GM12878 (cell line): ENCODE data around the gene SPRTN. TPM values are rescaled to one million over a fixed set of nuclear protein-coding genes. Genes with fewer than 3 reads are reported as not detected.

Experiments
- ATAC-seq: fragments of 200-7000 bp; cut with Tn5 transposase; 3 replicates; pipeline ENCODE4 v1.9.1; 2020; ENCODE audit warnings: mild to moderate bottlenecking, moderate library complexity
- BruUV-seq: library from RNA; stranded (reverse); fragments of 400-500 nt; replicated peaks from 2 replicates; lab custom pipeline; 2021; lab: Mats Ljungman, UMichigan
- CTCF ChIA-PET: fragments of 300-600 bp; sonication (Branson Sonifier 250); formaldehyde crosslinking; extraction: SDS; loops from one replicate; lab custom pipeline; 2021; ENCODE audit warnings: inconsistent platforms; lab: Yijun Ruan, JAX
- POLR2A ChIA-PET: fragments of 350-600 bp; formaldehyde crosslinking; extraction: SDS; loops from one replicate; lab custom pipeline; 2021; ENCODE audit warnings: inconsistent platforms; lab: Charles Lee
- RAD21 ChIA-PET: fragments of 300-600 bp; sonication (Branson Sonifier 250); formaldehyde crosslinking; loops from one replicate; lab custom pipeline; 2023; ENCODE audit warnings: antibody characterized with exemption; ENCODE audit not compliant: unreplicated experiment; lab: Charles Lee
- SMC1A ChIA-PET: fragments of 300-600 bp; sonication (Branson Sonifier 250); formaldehyde crosslinking; loops from one replicate; lab custom pipeline; 2023; ENCODE audit not compliant: unreplicated experiment, uncharacterized antibody; lab: Charles Lee
- DNase-seq: peaks from one replicate; pipeline ENCODE4 v3.0.0-alpha.2; 2011; ENCODE audit warnings: low read depth, low spot score
- FAIRE-seq: peaks from 3 replicates; lab custom pipeline; 2011; peaks lifted over from hg19 to GRCh38; lab: Jason Lieb, UNC
- H2AFZ ChIP-seq: 2 replicates; pipeline ENCODE4 v1.6.0; 2011; ENCODE audit warnings: low read depth, low read length, control low read depth; ENCODE audit not compliant: control insufficient read depth
- H3K27ac ChIP-seq: 2 replicates; pipeline ENCODE4 v1.5.1; 2011; ENCODE audit warnings: control low read depth; ENCODE audit not compliant: control insufficient read depth, insufficient read depth
- H3K27me3 ChIP-seq, 2 experiments: replicated peaks in 1 of 2; 2 replicates each; pipeline versions ENCODE4 v1.6.0 to v1.6.1; 2011; ENCODE audit warnings: low read length in 1 of 2; ENCODE audit not compliant: control insufficient read depth in 2 of 2, insufficient read depth in 2 of 2
- H3K36me3 ChIP-seq, 2 experiments: 2 replicates each; pipeline ENCODE4 v1.5.1; 2011; ENCODE audit warnings: low read length in 1 of 2; ENCODE audit not compliant: control insufficient read depth in 2 of 2, insufficient read depth in 2 of 2
- H3K4me1 ChIP-seq: 2 replicates; pipeline ENCODE4 v1.6.1; 2011; ENCODE audit warnings: mild to moderate bottlenecking, low read length, moderate library complexity, mixed read lengths; ENCODE audit not compliant: control insufficient read depth, insufficient read depth
- H3K4me2 ChIP-seq: 2 replicates; pipeline ENCODE4 v1.6.0; 2011; ENCODE audit warnings: control low read depth; ENCODE audit not compliant: control insufficient read depth, insufficient read depth
- H3K4me3 ChIP-seq: fragments of 200-600 bp; sonication (generic); 2 replicates; pipeline ENCODE4 v1.5.1; 2016
- H3K79me2 ChIP-seq: 2 replicates; pipeline ENCODE4 v1.6.0; 2011; ENCODE audit warnings: low read length; ENCODE audit not compliant: control insufficient read depth, insufficient read depth
- H3K9ac ChIP-seq: 2 replicates; pipeline ENCODE4 v1.8.0; 2011; ENCODE audit warnings: low read length, control low read depth, mixed read lengths; ENCODE audit not compliant: control insufficient read depth, insufficient read depth
- H3K9me3 ChIP-seq: replicated peaks from 3 replicates; pipeline ENCODE4 v1.5.1; 2011; ENCODE audit warnings: mild to moderate bottlenecking, low read length; ENCODE audit not compliant: control insufficient read depth, insufficient read depth
- H4K20me1 ChIP-seq: 2 replicates; pipeline ENCODE4 v1.6.0; 2011; ENCODE audit not compliant: control insufficient read depth, insufficient read depth
- CBX5 ChIP-seq: sonication (generic); IDR thresholded peaks from 2 replicates; pipeline ENCODE4 v1.6.1; 2016; ENCODE audit warnings: low read depth, moderate library complexity, mild to moderate bottlenecking, inconsistent platforms
- E2F4 ChIP-seq: IDR thresholded peaks from 2 replicates; pipeline ENCODE4 v1.6.1; 2012; ENCODE audit warnings: low read depth, low read length, improper control_type of control experiment
- EP300 ChIP-seq, 2 experiments: fragments of 150-350 bp in 1 of 2; IDR thresholded peaks; 2 replicates each; pipeline ENCODE4 v1.6.1; 2011 to 2012; ENCODE audit warnings: low read depth in 2 of 2, low read length in 2 of 2, borderline replicate concordance in 1 of 2, improper control_type of control experiment in 1 of 2, inconsistent platforms in 1 of 2; ENCODE audit not compliant: control insufficient read depth in 1 of 2
- FOS ChIP-seq: IDR thresholded peaks from 3 replicates; pipeline ENCODE4 v1.6.1; 2011; ENCODE audit warnings: borderline replicate concordance; ENCODE audit not compliant: insufficient read length; ENCODE audit errors: extremely low read depth
- FOXK2 ChIP-seq: fragments of 450-650 bp; IDR thresholded peaks from 2 replicates; pipeline ENCODE4 v1.6.1; 2017; ENCODE audit warnings: mild to moderate bottlenecking, moderate library complexity
- HDGF ChIP-seq: fragments of 450-650 bp; IDR thresholded peaks from 2 replicates; pipeline ENCODE4 v1.6.1; 2016; ENCODE audit warnings: antibody characterized with exemption
- NR2C2 ChIP-seq: IDR thresholded peaks from 2 replicates; pipeline ENCODE4 v1.6.1; 2011; ENCODE audit warnings: borderline replicate concordance, low read depth; ENCODE audit not compliant: control insufficient read depth, insufficient read length
- POLR2AphosphoS2 ChIP-seq: IDR thresholded peaks from 2 replicates; pipeline ENCODE4 v1.6.1; 2011; ENCODE audit warnings: low read depth, mild to moderate bottlenecking, low read length, improper control_type of control experiment, moderate library complexity
- RELA ChIP-seq: fragments of 450-650 bp; IDR thresholded peaks from 2 replicates; pipeline ENCODE4 v1.8.0; 2014; ENCODE audit warnings: borderline replicate concordance; ENCODE audit not compliant: partially characterized antibody
- SIN3A ChIP-seq: IDR thresholded peaks from 2 replicates; pipeline ENCODE4 v1.6.1; 2012; ENCODE audit warnings: low read depth, low read length, improper control_type of control experiment
- SMARCA5 ChIP-seq: fragments of 450-650 bp; IDR thresholded peaks from 2 replicates; pipeline ENCODE4 v1.6.1; 2017; ENCODE audit warnings: mild to moderate bottlenecking
- SMC3 ChIP-seq: IDR thresholded peaks from 2 replicates; pipeline ENCODE4 v1.6.1; 2011; ENCODE audit warnings: low read length, improper control_type of control experiment, borderline replicate concordance
- SP1 ChIP-seq: IDR thresholded peaks from one replicate; pipeline ENCODE4 v1.6.1; 2011; ENCODE audit warnings: low read depth, low read length
- ZBED1 ChIP-seq: IDR thresholded peaks from 2 replicates; pipeline ENCODE4 v1.6.1; 2016; ENCODE audit warnings: borderline replicate concordance
- ZNF217 ChIP-seq: fragments of 450-650 bp; IDR thresholded peaks from 2 replicates; pipeline ENCODE4 v1.6.1; 2017; ENCODE audit warnings: antibody characterized with exemption, mild to moderate bottlenecking
- WGBS: methylation state at CpG from one replicate; pipeline ENCODE4 v1.1.6; 2016; ENCODE audit warnings: low lambda C conversion rate; ENCODE audit not compliant: insufficient replicate concordance, insufficient coverage; ENCODE audit errors: missing lambda C conversion rate; 5-methylcytosine and 5-hydroxymethylcytosine counted together
- in situ Hi-C: fragments of 300-500 bp; cut with MboI; formaldehyde crosslinking; loops from 9 replicates; pipeline ENCODE4 v1.14.3; 2018; ENCODE audit warnings: mixed read lengths
- intact Hi-C: fragments of 100-400 bp; cut with micrococcal nuclease; formaldehyde crosslinking; loops from one replicate; pipeline ENCODE4 v1.14.2; 2022; ENCODE audit not compliant: unreplicated experiment
- polyA plus RNA-seq, 11 experiments: library from polyadenylated mRNA; depleted of rRNA in 4 of 11; unstranded in 6 of 11; stranded (reverse) in 5 of 11; fragments of >200 nt; fragmentation: Nextera tagmentation in 4 of 11; fragmentation: Illumina TruSeq in 1 of 11; extraction: Ambion mirVana in 4 of 11; extraction: Trizol in 1 of 11; gene quantifications; 1 replicate in 1 of 11; 2 replicates in 10 of 11; pipeline versions ENCODE4 v1.2.1 to v1.2.3, GENCODE V29; 2011 to 2016; ENCODE audit warnings: inconsistent platforms in 2 of 11, missing spikeins in 2 of 11, low read depth in 1 of 11
- total RNA-seq, 4 experiments: library from RNA; depleted of rRNA in 3 of 4; stranded (reverse); fragments of >200 nt in 3 of 4; fragmentation: Illumina TruSeq in 1 of 4; extraction: Trizol in 1 of 4; gene quantifications; 2 replicates each; pipeline versions ENCODE4 v1.2.1 to v1.2.3, GENCODE V29; 2013 to 2021
- TF ChIP-seq, protein P1 (sequence below): fragments of 450-650 bp; formaldehyde crosslinking; IDR thresholded peaks from 2 replicates; pipeline ENCODE4 v1.4.0; 2020; ENCODE audit warnings: mild to moderate bottlenecking, moderate library complexity

SPRTN gene
- total and polyA plus RNA-seq, 10 of the 15 experiments (the other 5 are each of a cell fraction or from before 2014, with no cell fraction given), result 4.4 to 16.5 (median 12.1) TPM

DNA sequence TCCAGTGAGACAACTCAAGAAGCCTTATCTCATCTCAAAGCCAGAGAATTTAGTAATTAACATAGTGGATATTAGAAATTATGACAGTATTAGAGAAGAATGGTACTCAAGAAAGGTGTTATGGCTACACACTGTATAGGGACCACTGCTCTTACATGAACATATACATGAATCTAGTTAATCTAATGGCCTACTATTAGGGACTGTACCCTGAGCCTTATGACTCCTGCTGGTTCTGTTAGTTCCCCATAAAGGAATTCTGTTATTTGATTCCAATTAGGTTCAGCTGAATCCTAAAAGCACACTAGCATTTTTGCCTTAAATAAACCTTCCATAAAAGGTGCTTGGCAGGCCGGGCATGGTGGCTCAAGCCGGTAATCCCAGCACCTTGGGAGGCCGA is 44.3 kb downstream of the SPRTN start (continued):
- no peak for TF ChIP-seq SIN3A
- TF ChIP-seq E2F4, result no peak
- TF ChIP-seq CBX5, result no peak

DNA sequence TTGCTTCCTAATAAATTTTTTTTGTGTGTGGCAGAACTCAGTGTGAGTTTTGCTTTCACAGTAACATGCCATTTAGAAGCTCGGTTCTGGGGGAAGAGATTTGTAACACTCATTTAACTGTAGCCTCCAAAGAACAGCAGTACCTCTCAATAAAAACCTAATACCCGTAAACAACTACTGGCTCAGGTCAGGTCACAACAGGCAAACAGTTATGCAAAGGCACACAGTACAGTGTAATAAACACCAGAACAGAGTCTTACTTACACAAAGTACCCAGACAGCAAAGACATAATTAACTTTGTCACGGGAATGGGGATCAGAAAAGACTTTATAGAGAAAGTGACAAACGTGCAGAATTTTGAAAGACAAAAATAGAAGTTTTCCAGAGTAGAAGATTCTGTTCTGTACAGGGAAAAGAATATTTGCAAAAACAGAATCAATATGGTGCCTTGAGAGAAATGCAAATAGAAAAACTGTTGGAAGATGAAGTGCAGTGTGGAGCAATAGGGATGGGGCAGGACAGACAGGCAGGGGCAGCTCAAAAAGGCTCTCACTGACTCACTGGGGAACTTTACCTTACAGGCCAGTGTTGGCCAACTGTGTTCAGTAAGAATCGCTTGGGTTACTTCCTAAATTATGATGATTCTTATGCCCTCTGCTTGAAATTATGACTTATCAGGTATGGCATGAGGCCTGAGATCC is 45.2 kb downstream of the SPRTN start:
- SMC1A ChIA-PET, result interaction anchor here (1.0 kb wide), 1 partner anchor 8 kb away, joined by 3 read pairs; no protein-coding TSS in a partner anchor
- H3K9me3 ChIP-seq, result no peaks in the 10 kb centered on the region
- no peak overlapping the region for H2AFZ ChIP-seq
- no peak overlapping the region for H3K4me2 ChIP-seq
- POLR2A ChIA-PET, result no interaction called here
- TF ChIP-seq FOXK2 (no peak), FOS (no peak), SMC3 (no peak), SP1 (no peak), RELA (no peak), EP300 (IDR thresholded peaks at IDR 0.05; ENCODE audit: borderline replicate concordance in 1 of 2, control insufficient read depth in 1 of 2, low read depth in 2 of 2, low read length in 2 of 2) (no peak), POLR2AphosphoS2 (no peak), SMARCA5 (no peak), ZBED1 (no peak), ZNF217 (no peak), HDGF (no peak), NR2C2 (no peak)
- TF ChIP-seq, protein P1, sequence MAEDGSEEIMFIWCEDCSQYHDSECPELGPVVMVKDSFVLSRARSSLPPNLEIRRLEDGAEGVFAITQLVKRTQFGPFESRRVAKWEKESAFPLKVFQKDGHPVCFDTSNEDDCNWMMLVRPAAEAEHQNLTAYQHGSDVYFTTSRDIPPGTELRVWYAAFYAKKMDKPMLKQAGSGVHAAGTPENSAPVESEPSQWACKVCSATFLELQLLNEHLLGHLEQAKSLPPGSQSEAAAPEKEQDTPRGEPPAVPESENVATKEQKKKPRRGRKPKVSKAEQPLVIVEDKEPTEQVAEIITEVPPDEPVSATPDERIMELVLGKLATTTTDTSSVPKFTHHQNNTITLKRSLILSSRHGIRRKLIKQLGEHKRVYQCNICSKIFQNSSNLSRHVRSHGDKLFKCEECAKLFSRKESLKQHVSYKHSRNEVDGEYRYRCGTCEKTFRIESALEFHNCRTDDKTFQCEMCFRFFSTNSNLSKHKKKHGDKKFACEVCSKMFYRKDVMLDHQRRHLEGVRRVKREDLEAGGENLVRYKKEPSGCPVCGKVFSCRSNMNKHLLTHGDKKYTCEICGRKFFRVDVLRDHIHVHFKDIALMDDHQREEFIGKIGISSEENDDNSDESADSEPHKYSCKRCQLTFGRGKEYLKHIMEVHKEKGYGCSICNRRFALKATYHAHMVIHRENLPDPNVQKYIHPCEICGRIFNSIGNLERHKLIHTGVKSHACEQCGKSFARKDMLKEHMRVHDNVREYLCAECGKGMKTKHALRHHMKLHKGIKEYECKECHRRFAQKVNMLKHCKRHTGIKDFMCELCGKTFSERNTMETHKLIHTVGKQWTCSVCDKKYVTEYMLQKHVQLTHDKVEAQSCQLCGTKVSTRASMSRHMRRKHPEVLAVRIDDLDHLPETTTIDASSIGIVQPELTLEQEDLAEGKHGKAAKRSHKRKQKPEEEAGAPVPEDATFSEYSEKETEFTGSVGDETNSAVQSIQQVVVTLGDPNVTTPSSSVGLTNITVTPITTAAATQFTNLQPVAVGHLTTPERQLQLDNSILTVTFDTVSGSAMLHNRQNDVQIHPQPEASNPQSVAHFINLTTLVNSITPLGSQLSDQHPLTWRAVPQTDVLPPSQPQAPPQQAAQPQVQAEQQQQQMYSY (CRISPR knock-in tag), result no peak
- in situ Hi-C loops, result no loop called here
- no peak for FAIRE-seq
- H3K27ac ChIP-seq, result no peak overlapping the region
- ATAC-seq, result no peak
- no peak overlapping the region for H3K9ac ChIP-seq
- no peaks in the 10 kb centered on the region for H3K27me3 ChIP-seq
- H3K36me3 ChIP-seq, result no peaks in the 10 kb centered on the region; a peak in 1 of 4 replicates
- peaks cover 40% of the 10 kb centered on the region for H3K79me2 ChIP-seq
- H4K20me1 ChIP-seq, result peaks cover 2% of the 10 kb centered on the region; the same call in 1 of the 2 replicates
- no peak for DNase-seq
- RAD21 ChIA-PET, result no interaction called here
- BruUV-seq, result no TSS peak
- intact Hi-C loops, result no loop called here
- 46% methylated on average over 5 of the region's 5 CpGs for whole genome bisulfite sequencing
- H3K4me1 ChIP-seq, result peaks cover 6% of the 10 kb centered on the region; the same call in 1 of the 2 replicates
- CTCF ChIA-PET, result no interaction called here
- H3K4me3 ChIP-seq, result no peak overlapping the region
